DMS79 treated with DMSO at 0.1 percent for 48 hours (cell line): ENCODE results near the gene CTNNAL1.

Experiments
- DNase-seq: peaks from one replicate; lab custom pipeline; 2025; lab: John Stamatoyannopoulos, UW

The CTNNAL1 gene

DNA sequence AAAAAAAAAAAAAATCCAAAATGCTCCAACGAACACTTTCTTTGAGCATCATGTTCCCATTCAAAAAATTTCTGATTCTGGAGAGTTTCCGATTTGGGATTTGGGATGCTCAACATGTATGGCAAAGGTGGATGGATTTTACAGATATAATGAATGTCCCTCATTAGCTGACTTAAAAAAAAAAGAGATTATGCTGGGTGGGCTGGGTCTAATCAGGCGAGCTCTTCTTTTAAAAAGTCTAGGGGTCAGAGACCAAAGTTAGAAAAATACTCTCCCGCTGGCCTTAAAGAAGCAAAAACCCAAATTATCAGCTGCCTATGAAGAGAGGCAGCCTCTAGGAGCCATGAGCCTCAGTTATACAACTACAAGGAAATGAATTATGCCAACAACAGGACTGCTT, 15.2 kb upstream of the CTNNAL1 start:
- DNase-seq: no peak

DNA sequence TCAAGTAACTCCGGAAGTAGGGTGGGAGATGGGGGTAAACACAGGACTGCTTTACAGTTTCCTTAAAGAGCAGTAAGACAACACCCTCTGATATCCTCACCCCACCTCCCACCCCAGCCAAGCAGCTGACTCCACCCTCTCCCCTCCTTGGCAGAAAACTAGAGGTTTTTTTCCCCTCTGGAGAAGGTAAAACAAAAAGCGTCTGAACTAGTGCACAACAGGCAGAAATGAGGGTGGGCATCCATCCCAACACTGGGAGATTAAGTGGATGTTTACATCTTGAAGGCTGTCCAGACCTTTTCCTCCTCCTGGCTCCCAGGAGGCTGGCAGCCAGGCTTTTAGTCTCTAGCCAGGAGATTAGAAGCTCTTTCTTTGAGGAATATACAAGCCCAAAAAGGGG, 13.9 kb upstream of the CTNNAL1 start:
- DNase-seq: no peak

DNA sequence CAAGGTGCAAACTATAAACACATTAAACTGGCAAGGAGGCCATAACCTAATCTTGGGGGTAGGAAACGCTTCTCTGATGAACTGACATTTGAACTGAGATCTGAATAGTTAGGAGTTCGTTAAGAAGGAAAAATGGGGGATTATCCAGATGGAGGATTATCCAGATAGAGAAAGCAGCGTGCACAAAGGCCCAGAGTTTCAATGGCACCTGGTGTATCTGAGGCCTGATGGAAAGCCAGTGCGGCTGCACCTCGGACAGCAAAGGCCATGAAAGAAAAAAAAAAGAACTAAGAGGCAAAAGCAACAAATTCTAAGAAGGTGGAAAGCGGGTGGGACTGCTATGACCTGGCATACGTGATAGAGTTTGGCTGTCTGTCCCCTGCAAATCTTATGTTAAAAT, 13.0 kb upstream of the CTNNAL1 start:
- DNase-seq: no peak

DNA sequence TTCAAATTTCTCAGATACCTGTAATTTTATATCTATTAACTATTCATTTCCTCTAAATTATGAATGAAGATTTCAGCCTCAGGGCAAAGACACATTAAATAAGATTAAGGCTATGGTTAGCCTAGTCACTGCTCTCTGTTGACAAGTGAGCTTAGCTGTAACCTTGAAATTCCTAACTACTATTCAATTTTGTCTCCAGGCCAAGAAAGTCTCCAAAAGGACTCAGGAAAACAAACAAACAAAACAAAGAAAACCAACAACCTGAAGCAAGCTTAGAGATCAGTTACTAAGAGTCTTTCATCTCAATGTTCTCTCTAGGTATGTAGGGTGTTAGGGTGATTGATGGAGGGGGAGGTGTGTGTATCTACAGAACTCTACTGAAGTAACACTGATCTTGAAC, 9.6 kb upstream of the CTNNAL1 start:
- peak; percentile 2 for DNase-seq

DNA sequence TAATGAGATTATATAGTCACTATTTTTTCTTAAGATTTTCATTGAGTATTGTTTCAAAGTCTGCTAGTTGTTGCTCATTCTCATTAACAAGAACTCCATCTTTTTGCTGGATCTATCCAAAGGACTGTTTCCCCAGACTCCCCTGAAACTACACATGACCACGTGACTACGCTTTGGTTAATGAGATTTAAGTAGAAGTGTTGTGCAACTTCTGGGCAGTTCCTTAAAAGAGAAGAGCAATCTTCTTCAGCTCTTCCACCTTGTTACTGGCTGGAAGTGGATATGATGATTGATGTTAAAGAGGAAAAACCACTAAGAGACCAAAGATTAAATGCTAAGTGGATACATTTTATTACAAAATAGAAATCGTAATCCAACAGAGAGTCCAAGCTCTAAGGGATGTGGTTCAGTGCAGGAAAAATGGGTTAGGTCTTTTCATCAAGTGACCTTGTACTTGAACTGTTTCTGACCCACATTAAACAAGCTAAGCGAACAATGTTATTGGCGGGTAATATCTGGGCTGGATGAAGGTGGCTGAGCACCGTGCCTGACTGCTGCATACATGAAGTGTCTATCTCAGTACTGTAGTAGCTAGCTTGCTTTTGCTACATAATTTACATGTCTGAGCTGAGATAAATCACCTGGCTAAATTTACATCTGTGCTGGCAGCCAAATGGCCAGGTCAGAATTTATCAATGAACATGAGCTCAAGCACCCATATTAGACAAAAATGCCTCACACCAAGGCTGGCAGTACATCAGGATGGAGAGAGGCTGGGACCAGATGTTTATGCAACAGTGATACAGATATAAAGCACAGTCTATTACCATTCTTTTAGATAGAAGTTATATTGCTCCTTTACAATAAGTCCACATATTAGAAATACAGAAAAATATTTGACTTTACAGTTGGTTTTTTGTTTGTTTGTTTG, 7.5 kb upstream of the CTNNAL1 start:
- peak; percentile 5 for DNase-seq

DNA sequence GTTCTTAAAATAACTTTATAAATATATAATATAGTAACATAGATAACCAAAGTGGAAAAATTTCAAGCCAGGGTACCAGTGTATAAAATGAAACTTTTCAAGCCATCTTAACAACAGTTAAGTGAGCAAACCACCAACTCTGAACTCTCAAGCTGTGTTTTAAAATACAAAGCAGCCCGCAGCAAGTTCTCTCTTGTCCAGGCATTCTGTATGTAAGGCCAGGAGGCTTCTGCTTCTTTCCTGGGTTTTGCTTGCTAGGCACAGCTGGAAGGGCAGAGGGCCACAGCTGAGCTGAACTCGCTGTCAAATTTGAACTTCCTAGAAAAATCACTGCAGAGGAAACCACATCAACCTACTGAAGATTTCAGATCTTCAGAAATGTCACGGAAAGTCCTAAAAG, 6.8 kb upstream of the CTNNAL1 start:
- DNase-seq: no peak

DNA sequence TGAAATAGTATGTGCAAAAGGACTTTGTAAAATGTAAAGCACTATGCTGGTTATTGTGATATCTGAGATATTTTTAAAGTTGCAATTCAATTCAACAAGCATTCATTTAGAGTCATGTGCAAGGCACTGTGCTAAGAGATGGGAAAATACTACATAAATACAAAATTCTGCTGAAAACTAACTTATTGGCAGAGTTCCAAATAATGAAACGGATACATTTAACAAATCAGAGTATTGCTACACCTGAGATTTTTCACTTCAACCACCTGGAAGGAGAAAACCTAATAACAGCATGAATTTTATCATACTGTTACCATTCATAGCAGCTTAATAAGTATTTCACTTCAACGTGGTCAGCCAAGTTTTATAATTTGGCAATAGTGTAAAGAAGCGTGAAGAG, 6.1 kb upstream of the CTNNAL1 start:
- no peak for DNase-seq

DNA sequence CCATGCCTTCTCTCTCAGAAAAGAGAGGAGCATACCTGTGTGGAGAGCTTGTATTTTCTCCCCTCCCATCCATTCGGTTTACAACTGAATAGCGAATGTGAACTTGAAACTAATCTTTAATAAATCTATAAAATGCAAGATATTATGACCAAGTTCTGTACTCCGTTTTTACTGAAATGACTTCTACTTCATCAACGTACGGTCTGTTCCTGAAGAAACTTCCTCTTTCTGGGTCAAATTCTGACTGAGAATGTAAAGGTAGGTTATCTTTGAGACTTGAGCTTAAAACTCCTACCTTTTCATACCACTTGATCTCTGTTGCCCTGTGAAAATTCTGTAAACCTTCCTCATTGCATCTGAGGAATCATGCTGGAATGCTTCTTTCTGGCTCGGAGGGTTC, 4.2 kb upstream of the CTNNAL1 start:
- no peak for DNase-seq

DNA sequence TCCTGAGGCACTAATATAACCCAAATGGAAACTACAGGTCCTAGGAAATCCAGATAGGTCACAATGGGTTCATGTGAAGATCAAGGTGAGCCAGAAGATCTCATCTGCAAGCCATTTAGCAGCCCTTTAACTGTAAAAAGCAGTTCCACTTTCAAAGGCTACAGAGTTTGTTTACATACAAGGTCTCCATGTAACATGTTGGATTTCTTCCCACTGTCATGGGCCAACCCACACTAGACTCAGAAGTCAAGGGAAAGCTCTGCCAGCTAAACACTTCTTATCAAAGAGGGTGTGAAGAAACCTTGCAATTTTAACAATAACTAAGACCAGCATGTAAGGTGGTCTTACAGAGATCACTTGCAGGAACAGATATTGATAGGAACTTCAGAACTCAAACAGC, 3.8 kb upstream of the CTNNAL1 start:
- DNase-seq: no peak

DNA sequence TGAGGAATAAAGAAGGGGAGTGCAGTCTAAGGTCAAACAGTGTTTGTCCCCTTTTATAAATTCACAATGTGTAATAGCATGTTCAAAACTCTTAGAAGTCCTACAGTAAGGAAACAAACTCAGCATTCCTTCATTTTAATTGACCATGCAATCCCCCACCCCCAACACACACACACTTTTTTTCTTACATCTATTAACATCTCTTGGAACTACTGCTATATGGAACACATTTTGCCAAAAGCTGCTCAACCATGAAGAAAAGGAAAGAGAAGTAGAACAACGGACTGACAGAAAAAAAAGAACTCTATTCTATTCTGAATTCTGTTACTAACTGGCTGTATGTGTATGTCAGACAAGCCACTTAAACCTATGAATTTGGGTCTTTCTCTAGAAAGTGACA, 2.8 kb upstream of the CTNNAL1 start:
- DNase-seq: no peak

DNA sequence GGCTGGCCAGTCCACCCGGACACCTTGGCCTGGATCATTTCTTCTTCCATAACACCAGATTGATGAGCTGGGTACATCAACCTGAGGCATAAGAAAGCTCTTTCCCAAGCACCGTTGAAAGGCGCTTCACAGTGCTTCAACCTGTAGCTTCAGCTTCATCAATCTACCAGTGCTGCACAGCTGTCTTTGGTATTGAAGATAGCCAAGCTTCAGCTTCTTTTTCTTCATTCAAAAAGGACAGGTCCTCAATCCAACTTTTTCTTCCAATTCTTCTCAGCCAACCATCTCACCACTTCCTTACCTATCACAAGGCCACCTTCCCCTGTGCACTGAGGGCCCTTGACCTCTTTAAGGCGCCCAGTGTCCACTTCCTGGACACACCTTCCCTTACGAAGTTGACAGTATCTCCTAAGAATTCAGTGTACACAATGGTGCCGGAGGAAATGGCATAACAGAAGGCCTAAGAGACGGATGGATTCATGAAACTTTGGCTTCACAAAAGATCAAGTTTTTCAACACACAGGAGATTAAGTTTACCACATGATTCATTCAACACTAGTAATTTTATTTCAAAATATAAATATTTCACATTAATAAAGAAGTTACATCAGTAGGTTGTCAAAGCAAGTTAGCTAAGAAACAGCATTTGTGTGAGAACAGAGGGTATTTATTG, 1.4 kb upstream of the CTNNAL1 start:
- no peak for DNase-seq

DNA sequence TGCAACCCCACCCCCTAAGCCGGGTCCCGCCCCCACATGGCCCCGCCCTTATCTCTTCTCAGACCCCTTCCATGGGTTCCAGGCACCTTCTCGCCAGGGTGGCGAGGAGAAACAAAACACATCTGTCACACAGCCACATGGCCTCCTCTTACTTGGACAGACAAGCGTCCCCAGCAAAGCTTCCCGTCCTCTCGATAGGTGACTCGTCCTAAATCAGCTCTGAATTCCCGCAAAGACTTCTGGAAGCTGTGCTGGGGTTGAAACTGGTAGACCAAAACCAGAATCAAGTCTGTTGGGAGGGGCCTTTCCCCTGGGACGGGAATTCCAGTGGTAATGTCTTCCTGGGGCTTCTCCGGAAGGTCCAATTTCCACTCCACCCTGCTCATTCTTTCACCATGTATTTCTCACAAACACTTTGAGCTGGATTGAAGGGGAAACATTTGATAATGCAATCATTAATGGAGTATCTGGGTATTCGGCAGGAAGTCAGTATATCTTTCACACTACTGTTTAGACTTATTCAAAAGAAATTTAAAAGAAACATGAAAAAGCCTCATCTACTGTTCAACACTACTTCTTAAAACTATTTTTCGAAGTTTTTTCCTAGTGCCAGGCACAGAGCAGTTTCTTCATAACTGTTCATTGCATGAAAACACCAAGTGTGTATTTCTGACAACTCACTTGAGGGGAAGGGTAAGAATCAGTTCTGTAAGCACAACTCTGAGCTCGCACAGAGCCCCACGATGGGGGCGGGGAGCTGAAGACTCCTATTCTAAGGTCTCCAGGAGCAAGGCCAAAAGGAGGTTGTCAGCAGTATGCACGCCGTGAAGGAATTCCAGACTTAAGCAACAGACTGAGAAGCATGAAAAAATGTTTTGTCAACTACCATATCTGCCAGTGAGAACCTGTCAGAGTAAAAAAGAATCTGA, 644 bp upstream of the CTNNAL1 start:
- DNase-seq: peak; percentile 10

DNA sequence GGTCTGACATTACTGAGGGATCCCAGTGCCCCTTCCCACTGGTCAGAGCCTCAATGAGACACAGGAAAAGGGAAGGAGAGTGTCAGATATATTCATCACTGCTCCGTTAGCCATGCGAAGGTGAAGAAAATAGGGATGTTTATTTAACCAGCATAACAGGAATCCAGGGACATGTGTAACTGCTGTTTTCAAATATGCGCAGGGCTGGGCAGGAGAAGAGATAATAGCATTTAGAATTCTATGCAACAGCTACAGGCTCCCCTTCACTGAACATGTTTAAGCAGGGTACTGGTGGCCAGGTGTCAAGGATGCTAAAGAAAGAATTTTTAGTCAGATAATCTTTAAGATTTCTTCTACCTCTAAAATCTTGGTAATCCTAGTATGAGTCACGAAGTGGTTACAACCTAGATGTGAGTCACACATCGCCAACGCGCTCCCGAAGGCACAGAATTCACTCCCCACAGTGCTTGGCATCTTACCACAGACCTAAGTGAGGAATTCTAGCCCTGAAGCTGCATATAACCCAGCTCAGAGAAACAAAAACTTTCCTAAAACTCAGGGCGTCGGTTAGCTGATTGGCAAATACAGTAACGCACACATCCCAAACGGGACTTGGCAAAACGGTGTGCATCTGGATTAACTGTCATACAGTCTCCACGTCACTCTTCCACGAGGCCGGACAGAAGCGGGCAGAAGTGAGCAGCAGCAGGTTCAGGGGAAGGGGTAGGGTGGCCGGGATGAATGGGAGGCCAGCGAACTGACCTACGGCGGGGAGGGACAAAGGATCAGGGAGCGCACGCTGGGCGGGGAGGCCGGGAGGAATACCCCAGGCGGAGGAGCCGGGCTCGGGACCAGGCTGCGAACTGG, 1.1 kb downstream of the CTNNAL1 start:
- no peak for DNase-seq

DNA sequence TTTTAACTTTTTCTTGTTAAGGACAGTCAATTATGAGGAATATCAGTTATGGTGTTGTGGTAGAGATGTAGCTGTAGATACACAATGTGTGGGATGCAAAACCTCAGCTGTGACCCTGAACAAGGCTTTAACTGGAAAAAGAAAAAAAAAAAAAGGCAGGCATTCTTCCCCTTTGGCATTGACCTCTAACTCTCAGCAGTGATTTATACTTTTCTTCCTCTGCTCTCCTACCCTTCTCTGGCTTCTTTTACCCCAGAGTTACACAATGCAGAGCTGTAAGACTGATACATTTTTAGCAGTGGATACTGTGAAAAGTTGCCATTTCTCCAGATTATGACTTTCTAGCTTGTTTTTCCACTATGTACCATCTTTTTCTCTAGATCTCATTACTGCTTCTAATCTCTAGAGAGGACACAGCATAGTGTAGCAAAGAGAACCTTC, 2.0 kb downstream of the CTNNAL1 start:
- DNase-seq: no peak

DNA sequence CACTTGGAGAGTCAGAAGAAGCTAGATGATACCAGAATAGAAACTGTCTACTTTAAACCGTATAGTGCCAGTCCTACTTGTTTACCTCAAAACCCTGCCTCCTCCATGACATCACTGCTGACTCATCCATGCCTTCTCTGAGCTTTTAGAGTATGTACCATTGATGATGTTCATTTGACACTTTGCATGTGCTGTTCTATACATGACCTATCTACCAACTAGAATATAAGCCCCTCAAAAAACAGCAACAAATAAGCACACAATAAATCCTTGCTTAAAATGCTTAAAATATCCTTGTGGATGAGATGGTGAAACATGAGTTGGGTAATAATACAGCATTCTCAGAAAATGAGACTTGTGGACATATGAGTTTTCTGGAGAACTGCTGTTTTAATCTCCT, 2.6 kb downstream of the CTNNAL1 start:
- no peak for DNase-seq

DNA sequence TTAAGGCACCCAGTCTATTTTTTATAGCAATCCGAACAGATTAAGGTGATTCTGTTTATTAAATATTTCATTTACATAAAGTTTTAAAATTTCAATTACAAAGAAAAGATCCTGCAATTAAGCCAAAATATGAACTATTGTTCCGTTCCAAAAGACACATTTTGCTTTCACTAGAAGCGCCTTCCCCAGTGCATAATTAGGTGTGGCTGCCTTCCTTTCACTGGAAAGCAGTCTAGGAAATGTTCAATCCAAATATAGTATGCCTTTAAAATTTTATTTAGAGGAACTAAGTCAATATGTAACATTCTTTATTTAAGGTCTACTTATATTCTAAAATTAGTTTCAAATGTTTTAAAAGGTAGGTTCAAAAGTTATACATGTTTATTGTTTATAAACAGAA, 7.6 kb downstream of the CTNNAL1 start:
- DNase-seq: no peak

DNA sequence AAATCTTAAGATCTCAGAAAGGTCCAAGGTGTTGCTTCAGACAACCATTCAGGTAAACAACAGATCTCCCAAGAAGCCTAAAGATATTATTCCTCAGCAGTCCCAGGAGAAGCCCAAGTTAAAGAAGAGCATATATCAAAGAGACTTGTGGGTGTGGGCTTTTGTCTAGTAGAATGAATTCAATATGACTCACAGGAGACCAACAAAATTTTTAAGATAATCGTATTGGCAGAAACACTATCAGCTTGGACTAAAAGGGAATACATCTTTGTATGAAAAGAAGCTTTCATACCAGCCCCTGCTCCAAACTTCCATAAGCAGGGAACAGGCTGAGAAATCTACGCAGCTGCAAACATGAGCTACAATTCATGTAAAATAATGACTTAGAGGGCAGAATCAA, 10.2 kb downstream of the CTNNAL1 start:
- DNase-seq: no peak

DNA sequence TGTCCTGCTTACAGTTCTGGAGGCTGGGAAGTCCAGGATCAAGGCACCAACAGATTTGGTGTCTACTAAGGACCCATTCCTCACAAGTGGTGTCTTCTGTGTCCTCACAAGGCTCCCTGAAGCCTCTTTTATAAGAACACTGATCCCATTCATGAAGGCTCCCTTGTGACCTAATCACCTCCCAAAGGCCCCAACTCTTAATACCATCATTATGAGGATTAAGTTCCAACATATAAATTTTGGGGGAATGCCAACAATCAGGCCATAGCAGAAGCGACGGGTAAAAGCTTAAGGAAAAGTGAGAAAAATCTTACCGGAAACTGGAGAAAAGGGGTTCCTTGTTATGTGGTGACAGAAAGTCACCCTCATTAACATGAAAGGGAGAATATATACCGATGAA, 11.2 kb downstream of the CTNNAL1 start:
- DNase-seq: no peak

DNA sequence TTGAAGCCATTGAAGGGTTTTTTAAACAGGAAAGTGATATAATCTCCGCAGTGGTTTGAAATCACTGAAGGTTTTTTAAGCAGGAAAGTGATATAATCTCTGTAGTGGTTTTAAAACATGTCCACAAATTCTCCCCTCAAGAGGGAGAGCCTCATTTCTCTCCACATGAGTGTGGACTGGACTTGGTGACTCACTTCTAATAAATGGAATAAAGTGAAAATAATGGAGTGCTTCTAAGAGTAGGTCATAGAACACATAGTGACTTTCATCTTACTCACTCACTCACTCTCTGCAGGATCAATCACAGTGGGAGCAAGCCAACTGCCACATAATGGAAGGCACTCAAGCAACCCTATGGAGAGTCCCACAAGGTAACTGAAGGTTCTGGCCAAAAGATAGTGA, 12.0 kb downstream of the CTNNAL1 start:
- no peak for DNase-seq

DNA sequence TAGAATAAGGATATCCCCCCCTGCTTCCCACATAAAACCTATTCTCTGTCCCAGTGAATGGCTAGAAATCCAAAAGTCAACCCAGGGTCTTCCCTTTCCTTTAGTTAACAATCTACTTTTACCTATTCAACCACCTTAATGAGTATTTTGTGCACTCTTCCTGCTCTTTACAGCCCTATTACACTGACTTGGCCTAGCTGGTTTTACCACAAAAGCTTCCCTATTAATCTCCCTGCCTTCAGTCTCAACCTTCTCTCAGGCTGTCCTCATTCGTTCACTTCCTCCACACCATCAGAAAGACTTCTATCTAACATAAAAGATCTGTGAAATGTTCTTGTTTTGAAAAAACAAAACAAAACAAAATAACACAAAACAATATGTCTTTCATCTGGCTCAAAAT, 16.2 kb downstream of the CTNNAL1 start:
- DNase-seq: no peak

DNA sequence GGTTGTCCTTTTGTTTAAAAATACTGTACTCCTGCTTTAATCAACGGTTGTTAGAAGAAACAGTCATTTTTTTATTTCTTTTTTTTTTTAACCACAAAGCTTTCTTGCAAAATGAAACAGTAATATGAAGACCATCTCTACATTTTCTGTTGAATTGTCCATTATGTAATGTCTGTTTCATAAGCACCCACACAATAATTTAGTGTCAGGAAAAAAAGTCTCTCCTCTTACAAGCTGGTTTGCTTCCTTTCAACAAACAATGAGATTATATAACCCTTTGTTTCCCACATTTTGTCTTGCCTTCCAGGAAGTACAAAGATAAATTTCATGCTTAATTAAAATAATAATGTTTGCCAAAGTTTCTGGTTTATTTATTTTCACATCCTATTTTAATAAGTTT, 16.7 kb downstream of the CTNNAL1 start:
- DNase-seq: no peak
